GM21528 (cell line): ENCODE measurements around the gene FLT3.
"Not testable (repeated sequence)": the region's sequence is repeated elsewhere in the genome, so short reads cannot be mapped to it uniquely, and the experiment has no call there.

ENCODE experiments used
- ATAC-seq: cut with Tn5 transposase; IDR thresholded peaks from one replicate; pipeline ENCODE4 v1.9.1; 2021; ENCODE audit warnings: mild to moderate bottlenecking, moderate library complexity; ENCODE audit not compliant: unreplicated experiment, low FRiP score

The FLT3 gene

GRCh38 chr13:27975564-27976361 lies 124.6 kb downstream of the FLT3 start:
- no peak for ATAC-seq

GRCh38 chr13:27973961-27974662 lies 126.3 kb downstream of the FLT3 start:
- ATAC-seq = no peak

- ATAC-seq = no peak
Observed at GRCh38 chr13:27973291-27973690, 127.1 kb downstream of the FLT3 start.

- ATAC-seq = no peak
Observed at GRCh38 chr13:27972478-27972820, 127.9 kb downstream of the FLT3 start.

DNA sequence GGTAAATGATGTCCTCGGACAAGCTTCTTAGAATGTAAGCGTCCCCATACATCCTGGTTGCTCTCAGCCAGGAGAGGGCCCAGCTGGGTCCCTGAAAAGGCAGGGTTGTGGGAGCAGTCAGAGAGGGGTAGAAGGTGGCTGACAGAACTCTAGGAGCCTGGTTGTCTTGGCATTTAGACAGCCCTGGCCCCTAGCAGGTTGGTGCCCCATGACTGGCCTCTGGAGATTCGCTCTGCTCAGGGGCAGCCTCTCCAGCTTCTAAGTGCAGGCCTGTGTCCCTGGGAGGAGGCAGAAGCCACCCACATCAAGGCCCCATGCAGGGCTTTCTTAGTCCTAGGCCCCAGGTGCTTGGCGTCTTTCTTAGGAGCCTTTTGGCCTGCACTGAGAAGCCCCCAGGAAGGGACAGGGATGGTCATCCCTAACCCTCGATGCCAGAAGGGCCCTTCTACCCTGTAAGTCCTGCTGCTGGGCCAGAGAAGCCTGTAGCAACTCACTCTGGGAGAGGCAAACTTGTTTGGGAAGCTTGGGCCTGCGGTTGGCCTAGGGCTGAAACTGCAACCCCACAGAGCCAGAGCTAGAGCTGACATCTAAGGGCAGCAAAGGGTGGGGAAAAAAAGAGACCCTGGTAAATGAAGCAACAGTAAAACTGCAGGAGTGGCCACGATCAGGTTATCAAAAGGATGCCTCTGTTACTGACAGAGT lies 128.4 kb downstream of the FLT3 start:
- no peak for ATAC-seq

DNA sequence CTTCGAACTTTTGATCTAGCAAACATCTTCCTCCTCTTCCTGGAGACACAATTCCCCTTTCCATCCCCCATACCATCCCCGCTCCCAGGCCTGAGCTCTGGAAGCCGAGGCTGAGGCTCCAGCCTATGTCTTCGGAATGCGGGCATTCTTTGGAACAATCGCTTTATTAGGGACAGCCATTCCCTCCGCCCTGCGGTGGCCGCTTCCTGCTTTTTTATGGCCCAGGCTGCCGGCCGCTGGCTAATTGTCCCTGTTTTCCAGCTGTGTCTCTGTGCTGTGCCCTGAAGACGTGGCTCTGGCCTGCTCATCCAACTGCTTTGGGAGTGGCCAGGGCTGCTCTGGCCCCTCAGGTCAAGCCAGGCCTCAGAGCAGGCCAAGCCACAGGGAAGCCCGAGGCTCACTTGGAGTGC lies 129.1 kb downstream of the FLT3 start:
- no peak for ATAC-seq

- no peak for ATAC-seq
Observed at GRCh38 chr13:27970382-27971235, 129.8 kb downstream of the FLT3 start.

DNA sequence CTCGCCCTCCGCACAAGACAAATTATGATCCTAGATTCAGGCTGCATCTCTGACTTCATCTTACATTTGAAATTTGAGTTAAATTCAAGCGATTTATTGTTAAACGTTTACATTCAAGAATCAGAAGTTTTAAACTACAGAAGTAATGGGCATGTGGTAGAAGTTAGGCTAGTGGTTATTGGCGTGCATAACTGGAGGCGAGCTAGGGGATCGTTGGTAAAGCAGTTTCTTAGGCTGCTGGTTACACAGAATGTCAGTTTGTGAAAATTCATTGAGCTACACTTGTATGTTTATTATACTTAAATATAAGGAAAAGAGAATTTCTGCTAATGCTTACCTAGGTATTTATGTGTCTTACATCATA lies 130.5 kb downstream of the FLT3 start:
- no peak for ATAC-seq

DNA sequence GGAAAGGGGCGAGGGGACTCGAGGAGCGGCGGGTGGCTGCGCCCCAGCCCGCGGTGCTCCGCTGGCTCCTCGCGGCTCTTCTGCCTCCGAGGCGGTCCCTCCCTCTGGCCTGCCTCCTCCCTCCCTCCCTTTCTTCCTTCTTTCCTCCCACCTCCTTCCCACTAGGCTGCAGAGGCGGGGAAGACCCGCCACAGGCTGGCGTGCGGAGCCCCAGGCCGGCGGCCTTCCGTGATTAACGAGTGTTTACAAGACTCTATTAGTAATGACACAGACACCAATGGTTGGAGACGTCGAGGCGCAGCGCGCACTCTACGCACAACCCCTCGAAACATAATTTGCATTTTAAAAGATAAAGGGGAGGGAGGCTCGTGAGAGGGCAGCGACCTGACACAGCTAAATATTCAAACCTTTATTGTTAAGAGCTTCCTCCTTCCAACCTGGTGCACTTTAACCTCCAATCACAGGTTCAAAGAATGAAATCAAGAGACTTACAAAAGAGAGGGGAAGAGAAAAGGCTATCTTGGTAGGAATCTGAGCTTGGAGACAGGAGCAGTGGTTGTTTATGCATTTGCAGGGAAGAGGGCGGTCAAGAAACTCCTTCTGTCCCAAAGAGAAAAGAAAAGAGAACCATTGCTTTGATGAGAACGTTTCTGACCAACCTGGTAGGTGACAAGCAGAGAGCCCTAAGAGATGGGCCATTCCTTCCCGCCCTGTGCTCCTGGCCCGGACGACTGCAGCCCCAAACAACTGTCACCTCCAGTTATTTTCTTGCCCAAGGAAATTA lies 131.1 kb downstream of the FLT3 start, which contains the start of gene CDX2:
Gene CDX2, minus strand, starts transcription at position 234 of the 784 bp plus-strand sequence. CDS start 309 bp downstream, outside the sequence.
- no peak for ATAC-seq

- no peak for ATAC-seq
Observed at GRCh38 chr13:27968316-27969081, 131.9 kb downstream of the FLT3 start.

DNA sequence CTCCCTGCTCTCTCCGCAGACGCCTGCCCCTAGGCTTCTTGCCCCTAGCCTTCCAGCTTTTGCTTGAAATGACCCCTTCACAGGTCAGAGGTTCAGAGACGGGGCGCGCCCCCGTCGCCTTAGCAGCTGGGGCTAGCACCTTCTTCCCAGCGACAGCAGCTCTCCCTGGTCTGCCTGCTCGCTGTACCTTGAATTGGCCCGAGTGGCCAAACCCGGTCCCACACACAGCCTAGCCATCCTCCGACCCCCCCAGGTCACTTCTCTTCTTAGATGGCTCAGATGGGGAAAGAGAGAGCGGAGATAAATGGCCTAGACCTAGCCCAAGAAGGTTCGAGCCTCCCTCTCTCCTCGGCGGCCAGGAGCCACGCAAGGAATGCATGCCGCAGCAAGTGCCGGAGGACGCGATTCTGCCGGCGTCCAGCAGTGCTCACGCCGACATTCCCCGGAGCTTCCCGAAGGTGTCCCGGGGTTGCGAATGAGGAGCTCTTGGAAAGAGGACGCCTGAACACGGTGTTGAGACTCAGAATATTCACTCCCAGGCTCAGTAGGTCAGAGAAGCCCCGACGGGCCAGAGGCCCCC lies 132.6 kb downstream of the FLT3 start:
- ATAC-seq = no peak

GRCh38 chr13:27967203-27967735 lies 133.1 kb downstream of the FLT3 start:
- no peak for ATAC-seq

DNA sequence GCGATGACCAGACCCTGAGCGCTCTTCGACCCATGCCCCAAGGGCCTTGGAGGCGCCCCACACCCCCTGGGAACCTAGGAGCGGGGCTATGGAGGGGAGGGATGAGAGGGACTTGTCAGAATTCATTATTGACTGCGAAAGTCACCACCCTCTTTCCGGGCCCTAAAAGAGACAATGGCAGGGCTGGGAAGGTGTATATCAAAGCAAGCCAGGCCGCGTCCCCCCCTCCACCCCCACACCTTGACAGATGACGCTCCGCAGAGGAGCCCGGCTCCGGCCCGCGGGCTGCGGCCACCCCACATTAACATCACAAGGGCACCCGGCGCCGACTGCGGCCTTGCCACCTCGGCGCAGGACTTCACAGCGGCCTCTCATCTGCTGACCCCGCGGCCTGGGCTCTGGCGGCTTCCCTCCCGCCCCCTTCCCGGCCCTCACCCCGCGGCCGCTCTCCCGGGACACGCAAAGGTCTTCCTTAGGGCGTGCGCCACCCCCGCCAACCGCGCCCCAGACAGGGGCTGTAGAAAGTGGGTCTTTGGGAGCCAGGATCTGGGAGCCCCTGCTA lies 133.7 kb downstream of the FLT3 start:
- no peak for ATAC-seq

DNA sequence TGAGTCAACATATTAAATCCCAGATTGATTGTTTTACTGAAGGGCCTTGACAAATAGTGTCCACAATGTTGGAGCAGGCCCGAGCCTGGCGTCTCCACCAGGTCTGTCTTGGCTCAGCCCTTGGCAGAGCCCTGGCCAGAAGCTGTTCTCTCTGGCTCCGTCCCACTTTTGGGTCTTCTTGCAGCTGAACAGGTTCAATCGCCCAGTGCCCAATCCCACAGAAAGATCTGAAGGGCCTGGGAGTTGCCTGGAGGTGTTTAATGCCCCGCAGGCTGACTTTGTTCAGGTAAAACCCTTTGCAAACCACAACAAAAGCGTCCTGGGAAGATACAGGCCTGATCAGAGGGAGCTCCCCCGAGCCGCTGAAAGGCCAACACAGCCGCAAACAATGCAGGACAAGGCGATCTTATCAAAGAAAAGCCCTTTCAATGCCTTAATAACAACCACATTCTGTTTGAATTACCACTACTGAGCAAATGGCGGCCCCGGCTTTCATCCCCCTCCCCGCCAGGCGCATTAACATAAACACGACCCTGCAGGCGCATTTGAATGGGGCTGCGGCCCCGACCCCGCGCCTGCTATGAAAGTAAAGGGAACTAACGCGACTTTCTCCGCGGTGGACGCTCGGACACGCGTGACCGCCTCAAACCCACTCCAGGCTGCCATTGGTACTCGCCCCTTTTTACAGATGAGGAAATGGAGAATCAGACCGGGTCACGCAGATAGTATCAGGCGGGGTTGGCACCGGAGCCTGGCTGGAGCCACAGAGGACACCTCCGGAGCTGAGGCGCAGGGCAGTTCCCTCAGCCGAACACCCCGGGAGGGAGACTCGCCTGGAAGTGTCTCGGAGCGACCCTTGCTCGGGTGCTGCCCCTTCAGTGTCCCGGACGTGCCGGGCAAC lies 134.4 kb downstream of the FLT3 start:
- no peak for ATAC-seq

DNA sequence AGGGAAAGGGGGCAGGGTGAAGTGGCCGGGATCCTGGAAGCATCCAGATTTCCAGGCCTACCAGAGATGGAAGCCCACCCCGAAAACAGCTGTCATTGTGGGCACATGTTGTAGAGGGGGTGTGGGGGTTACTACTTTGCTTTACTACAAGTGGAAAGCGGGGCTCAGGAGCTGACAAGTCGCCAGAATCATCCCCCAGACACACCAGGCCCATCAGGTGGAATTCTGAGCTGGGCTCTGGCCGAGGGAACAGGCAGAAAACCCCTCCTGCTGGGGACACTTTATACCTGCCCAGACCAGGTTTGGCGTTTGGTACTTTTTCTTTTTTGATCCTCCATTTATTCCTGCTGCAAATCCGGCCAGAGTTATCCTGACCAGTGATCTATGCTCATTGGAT lies 135.0 kb downstream of the FLT3 start:
- ATAC-seq = no peak

- no peak for ATAC-seq
Observed at GRCh38 chr13:27964741-27965323, 135.5 kb downstream of the FLT3 start.

- not testable (repeated sequence) for ATAC-seq
Observed at GRCh38 chr13:27964206-27964605, 136.2 kb downstream of the FLT3 start.
